ENCODE results near the gene EIF5AL1.
"Not testable (repeated sequence)": the region's sequence is repeated elsewhere in the genome, so short reads cannot be mapped to it uniquely, and the experiment has no call there.

- TF ChIP-seq CTCF, POLR2A (IDR thresholded peaks at IDR 0.05): not testable (repeated sequence)
Measured at GRCh38 chr10:79508245-79508644, 4.1 kb upstream of the EIF5AL1 start.

Data from right lobe of liver (tissue), 4 donors.